LNCAP (cell line): ENCODE results near the gene COL13A1.

Source experiments
- TF ChIP-seq, protein P1 (sequence below): fragments of 450-650 bp; IDR thresholded peaks from 2 replicates; pipeline ENCODE4 v1.5.1; 2017; ENCODE audit warnings: mild to moderate bottlenecking

Gene COL13A1

DNA sequence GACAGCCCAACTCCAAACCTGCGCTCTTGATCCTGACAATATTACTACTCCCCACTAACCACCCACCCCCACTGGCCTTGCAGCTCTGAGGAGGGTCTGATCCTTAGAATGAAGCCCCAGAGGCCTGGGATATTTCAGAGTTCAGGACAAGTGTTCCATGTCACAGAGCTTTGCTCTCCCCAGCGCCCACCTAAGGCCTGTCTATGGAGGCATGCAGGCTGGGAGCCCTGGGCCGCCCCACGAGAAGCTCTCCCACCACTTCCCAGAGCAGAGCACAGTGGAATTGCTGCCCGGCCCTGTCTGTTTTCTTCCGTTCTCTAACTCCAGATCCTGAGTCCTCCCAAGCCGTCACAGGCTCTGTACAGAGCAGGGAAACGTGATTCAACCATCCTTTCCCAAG is 74.6 kb downstream of the COL13A1 start:
- TF ChIP-seq, protein P1, sequence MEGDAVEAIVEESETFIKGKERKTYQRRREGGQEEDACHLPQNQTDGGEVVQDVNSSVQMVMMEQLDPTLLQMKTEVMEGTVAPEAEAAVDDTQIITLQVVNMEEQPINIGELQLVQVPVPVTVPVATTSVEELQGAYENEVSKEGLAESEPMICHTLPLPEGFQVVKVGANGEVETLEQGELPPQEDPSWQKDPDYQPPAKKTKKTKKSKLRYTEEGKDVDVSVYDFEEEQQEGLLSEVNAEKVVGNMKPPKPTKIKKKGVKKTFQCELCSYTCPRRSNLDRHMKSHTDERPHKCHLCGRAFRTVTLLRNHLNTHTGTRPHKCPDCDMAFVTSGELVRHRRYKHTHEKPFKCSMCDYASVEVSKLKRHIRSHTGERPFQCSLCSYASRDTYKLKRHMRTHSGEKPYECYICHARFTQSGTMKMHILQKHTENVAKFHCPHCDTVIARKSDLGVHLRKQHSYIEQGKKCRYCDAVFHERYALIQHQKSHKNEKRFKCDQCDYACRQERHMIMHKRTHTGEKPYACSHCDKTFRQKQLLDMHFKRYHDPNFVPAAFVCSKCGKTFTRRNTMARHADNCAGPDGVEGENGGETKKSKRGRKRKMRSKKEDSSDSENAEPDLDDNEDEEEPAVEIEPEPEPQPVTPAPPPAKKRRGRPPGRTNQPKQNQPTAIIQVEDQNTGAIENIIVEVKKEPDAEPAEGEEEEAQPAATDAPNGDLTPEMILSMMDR: no peak

DNA sequence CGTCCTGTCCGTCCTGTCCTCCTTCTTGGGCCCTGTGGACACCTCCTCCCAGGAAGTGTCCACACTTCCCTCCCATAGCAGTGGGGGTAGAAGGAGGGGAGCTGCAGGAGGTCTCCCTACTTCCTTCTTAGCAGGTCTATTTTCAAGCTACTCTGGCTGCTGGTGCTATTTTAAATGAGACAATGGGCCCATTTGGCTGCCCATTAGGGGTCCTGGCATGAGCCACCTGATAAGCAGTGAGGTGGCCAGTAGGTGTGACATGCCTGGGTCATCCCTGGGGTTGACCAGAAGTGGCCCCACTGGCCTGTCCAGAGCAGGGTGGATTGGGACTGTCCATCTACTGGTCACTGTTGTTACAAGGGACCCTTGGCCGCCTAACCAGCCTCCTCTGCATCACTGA is 75.2 kb downstream of the COL13A1 start:
- TF ChIP-seq, protein P1: no peak

DNA sequence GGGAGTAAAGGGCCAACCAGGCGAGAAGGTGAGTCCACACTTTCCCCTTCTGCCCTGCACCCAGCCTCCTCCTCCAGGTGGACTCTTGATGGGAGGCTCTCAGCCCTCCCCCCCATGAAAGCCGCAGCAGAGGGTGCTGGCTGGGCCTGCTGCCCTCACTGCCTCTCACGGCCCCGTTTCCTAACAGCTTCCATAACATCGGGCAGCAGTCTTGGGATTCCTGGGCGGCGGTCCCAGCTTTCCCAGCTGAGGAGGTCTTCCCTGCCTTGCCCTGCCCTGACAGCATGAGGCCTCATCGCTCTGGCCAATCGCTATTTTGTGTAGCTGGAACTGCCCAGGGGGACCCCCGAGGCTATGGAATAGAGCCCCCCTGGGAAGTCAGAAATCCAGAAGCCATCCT is 76.3 kb downstream of the COL13A1 start:
- TF ChIP-seq, protein P1: no peak

DNA sequence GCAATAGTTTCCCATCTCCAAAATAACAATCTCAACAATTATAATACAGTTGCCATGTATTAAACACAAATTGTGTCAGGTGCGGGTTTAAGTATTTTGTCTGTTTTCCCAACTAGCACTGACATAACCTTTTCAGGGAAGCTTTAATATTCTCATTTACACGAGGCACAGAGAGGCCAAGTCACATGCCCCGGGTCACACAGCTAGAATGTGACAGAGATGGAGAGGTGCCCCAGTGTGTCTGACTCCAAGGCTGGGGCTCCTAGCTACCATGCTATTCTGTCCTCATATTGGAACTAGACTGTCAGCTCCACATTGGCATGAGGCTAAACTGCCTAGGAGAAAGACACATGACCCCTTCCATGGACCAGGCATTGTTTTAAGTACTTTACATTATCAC is 77.2 kb downstream of the COL13A1 start:
- TF ChIP-seq, protein P1: no peak

DNA sequence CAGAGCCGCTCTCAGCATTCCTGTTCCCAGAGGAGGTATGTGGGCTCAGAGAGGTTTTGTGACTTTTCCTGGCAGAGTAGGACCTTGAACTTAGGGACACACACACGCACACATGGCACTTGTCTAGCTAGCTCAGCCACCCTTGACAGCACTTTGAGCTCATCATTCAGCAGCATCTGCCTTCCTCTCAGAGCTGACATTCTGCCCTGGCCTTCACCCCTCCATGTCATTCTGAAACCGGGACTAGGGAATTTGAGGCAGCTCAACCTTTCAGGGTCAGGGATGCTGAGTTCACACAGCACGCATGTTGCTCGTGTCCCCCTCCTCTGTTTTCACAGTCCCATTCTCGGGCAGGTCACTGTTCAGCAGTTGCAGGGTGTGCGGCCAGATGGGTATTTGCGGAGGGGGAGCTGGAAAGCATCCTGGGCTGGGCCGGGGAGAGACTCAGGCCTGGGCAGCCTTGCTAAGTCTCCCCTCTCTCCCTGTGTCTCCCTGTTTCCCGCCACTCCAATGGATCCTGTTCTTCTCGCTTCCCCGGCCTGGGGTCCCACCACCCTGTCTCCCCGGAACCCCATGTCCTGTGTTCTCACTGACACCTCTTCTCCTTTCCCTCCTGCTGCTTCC is 78.0 kb downstream of the COL13A1 start:
- TF ChIP-seq, protein P1: no peak

DNA sequence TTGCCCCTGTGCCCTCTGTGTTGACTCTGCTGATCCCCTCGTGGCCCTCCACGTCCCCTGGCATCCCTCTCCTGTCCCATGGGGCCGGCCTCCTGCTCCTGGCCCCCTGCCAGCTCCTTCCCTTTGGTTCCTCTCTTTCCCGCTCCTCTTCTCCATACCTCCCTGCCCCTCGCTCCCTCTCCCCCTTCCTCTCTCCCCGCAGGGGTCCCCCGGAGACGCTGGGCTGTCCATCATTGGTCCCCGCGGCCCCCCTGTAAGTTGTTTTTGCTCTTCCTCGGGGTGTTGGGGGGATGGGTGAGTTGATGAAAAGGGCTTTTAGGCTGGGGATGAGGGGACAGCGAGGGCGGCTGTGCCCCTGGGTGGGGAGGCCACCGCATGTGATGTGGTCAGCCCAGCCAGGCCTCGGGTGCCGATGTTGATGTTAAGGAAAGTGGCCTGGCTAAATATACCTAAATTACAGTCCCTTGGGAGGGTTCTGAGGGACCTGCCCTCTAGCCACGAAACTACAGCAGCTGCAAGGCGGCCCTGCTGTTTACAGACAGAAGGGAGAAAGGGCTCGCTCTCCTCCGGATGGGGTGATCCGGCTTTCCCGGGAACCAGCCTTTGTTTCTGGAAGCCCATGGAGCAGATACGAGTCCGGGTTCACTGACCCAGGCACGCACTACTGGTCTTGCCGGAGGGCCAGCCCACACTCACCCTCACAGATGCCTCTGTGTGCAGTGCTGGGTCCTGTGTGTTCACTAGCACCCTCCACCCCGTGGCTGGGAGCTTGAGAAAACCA is 78.8 kb downstream of the COL13A1 start:
- TF ChIP-seq, protein P1: no peak

DNA sequence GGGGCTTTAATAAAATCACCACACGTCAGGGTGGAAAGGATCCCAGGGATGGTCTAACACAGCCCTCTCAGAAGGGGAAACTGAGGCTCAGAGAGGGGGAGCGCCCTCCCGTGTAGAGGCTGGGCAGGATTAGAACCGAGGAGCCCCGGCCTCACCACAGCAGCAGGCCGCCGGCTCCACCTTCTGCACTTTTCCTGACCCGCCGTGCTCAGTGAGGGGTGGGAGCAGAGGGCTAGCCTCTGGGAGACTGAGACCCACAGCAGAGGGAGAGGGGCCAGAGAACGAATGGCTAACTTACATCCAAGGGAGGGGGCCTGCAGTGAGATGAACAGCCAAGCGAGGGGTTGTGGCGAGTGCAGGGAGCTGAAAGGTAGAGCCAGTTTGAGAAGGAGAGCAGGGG is 79.5 kb downstream of the COL13A1 start:
- TF ChIP-seq, protein P1: no peak
